ENCODE results near the gene LRRC40. TPM values are rescaled to one million over a fixed set of nuclear protein-coding genes. Genes with fewer than 3 reads are reported as not detected.
A peak's percentile ranks its signal among the peaks of the same experiment; 100 is the strongest.

The LRRC40 gene
- polyA plus RNA-seq, 4 donors, result 24.3 to 41.2 (median 27.7) TPM

DNA sequence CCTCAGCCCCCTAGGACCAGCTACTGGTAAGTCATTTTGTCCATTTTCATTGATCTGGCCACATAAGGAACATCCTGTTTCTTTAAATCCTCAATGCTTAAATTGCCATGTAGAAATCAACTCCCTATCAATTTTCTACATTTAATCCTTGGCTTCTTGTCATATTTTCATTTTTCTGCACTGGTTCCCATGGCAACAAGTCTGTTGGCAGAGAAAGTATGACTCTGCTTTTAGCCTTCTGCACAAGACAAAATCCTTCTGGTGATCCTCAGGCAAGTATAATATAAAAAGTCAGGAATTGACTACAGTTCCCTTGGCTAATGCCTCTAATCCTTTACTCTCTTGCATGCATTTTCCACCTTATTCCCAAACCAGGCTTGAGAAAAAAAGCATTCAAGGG, 65.0 kb downstream of the LRRC40 start:
- DNase-seq (ENCODE audit: low read depth in 4 of 4, low spot score in 3 of 4), result peak in 1 of 4 donors; percentile 31

DNA sequence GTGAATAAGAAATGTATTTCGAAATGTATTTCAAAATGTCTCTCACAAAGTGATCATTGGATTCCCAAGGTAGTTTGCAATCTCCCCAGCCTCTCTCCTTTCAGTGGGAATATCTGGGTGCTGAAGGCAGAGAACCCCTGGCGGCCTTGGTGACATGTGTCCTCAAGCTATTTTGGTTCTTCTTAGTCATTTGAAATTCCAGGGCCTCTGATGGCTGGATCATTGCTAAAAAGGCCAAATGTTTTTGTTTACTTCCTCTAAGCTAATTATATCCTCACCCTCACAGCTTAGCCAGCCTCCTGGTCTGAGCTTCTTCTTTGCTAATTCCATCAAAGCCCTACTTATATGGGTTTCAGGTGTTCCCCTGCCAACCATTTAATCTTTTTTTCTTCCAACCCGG, 71.2 kb downstream of the LRRC40 start:
- no peak for DNase-seq (ENCODE audit: low read depth in 4 of 4, low spot score in 3 of 4)

DNA sequence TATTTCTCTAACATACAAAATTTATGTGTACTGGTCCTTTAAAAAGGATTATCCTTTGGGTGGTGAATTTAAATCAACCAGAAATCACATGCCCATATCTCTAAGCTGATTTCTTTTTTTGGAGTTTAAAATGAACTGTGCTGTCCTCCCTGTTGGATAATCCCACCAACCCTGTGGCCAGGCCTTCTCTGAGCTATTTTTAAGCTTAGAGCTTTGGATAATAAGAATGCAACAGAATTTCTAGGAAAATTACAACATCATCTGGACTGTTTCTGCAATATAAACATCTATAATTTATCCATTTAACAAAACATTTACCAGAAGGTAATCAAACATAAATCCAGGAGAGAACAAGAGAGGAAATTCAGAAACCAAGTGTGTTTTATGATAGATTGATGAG, 88.3 kb downstream of the LRRC40 start:
- no peak for DNase-seq (ENCODE audit: low read depth in 4 of 4, low spot score in 3 of 4)

DNA sequence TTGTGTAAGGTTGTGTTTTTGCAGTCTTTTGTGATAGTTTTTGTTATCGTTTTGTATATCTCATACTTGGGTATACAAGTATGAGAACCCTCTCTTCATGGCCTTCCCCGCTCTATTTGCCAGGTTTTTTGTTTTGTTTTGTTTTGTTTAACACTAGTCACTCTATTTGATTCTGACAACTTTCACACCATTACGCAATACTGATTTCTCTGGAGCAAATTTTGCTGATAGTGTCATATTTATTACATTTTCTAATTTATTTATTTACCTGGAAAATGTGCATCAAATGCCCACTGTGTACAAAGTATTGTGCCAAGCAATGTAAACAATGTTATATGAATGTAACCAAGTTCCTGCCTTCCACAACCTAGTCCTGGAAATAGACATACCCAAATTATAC, 90.1 kb downstream of the LRRC40 start:
- DNase-seq (ENCODE audit: low read depth in 4 of 4, low spot score in 3 of 4), result no peak

DNA sequence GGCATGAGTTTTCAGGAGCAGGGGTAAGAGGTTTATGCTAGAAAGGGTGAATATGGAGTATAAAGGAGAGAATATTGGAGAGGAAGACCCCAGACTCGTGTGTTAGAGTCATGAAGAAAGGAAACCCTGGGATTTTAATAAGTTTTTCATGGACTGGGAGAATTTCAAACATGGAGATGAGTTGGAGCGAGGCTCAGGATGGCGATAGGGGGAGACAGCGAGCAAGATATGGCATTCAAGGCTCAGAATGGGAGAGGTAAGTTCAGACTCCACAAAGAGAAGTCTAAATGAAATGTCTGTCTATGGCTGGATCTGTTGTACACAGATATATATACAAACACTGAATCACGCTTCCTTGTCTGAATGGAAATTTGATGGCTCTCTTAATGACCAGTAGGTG, 92.5 kb downstream of the LRRC40 start:
- no peak for DNase-seq (ENCODE audit: low read depth in 4 of 4, low spot score in 3 of 4)

DNA sequence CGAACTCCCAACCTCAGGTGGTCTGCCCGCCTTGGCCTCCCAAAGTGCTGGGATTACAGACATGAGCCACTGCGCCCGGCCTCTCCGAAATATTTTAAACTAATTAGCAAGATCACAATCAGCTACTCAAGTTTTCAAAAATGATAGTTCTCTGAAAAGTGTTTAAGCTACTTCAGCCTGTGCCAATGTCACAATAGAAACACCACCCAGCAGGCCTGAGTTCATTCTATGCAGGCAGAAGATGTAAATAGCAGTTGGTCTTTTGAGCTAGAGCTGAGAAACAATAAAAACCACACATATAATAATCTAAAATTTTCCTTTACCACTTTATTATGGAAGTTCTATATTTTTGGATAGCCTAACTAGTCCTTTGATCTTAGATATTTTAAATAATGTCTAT, 96.1 kb downstream of the LRRC40 start:
- no peak for DNase-seq (ENCODE audit: low read depth in 4 of 4, low spot score in 3 of 4)

DNA sequence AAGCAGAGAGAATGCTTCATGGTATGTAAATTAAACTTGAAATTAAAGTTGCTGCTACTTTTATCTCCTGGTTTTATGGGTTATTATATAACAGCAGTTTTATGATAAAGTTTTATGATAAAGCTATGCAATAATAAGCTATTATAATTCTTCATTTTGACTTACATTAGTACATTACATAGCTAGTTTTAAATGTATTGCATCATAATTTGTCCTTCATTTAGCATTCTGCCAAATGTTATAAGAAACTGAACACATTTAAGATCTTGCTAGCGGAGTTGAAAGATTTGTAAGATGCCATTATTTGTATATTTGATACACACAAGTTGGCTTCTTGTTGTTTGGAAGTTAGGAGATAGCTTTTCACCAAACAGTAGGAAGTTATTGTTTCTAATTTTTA, 101.6 kb downstream of the LRRC40 start:
- DNase-seq (ENCODE audit: low read depth in 4 of 4, low spot score in 3 of 4), result no peak

DNA sequence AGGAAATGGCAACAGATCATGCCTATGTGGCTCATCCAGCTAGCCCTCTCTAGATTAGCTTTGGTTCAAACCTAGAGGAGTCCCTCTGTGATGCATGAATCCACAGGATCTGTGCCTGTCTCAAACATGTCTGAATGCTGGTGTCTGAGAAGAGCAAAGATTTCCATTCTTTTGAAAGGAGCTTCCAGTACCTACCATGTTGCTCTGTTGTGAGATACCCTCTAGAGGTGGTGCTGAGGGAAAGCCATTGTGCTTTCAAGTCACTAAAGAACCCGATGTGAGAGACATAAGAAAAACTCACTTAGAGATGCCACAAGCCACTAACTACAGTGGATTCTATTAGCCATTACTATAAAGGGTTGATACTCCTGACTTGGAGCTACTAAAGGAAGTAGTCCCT, 103.6 kb downstream of the LRRC40 start:
- DNase-seq (ENCODE audit: low read depth in 4 of 4, low spot score in 3 of 4), result no peak

DNA sequence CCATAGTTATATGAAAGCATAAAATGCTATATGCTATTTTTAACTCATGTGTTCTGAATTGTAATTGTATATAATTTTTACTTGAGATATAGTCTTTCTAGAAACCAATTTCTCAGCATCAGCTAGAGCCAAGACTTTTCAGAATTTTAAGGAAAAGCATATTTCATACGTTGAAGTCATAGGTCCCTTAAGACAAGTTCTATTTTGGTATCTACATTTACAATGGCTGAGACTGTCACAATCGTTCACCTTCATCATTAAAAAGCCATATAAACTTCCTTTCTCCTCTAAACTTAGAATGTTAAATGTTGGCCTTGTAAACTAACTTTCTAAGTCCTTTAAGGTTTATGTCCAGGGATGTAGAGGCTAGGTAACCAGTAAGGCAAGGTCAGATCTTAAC, 104.1 kb downstream of the LRRC40 start:
- DNase-seq (ENCODE audit: low read depth in 4 of 4, low spot score in 3 of 4), result no peak

Other genes with a start within 250 kb of the LRRC40 start
- gene SRSF11, start 15.8 kb upstream of the LRRC40 start, polyA plus RNA-seq (ENCODE audit: insufficient read length in 4 of 4), result 100 to 1,000 TPM; 257 to 458 (median 336) TPM
- gene ANKRD13C, start 149.1 kb upstream of the LRRC40 start, polyA plus RNA-seq (ENCODE audit: insufficient read length in 4 of 4), result 10 to 100 TPM; 27.7 to 40.4 (median 29.1) TPM
- 10 to 100 TPM in 3 of 4 donors, 1 to 10 TPM in 1; 4.1 to 15.3 (median 13.0) TPM for gene CTH, start 205.7 kb upstream of the LRRC40 start, polyA plus RNA-seq (ENCODE audit: insufficient read length in 4 of 4)

Data from left renal pelvis (tissue), 4 donors.